ENCODE measurements around the gene RMRP. TPM values are rescaled to one million over a fixed set of nuclear protein-coding genes. Genes with fewer than 3 reads are reported as not detected.

The RMRP gene
- total and polyA plus RNA-seq, 9 donors = 19,485 TPM; not detected in 8

DNA sequence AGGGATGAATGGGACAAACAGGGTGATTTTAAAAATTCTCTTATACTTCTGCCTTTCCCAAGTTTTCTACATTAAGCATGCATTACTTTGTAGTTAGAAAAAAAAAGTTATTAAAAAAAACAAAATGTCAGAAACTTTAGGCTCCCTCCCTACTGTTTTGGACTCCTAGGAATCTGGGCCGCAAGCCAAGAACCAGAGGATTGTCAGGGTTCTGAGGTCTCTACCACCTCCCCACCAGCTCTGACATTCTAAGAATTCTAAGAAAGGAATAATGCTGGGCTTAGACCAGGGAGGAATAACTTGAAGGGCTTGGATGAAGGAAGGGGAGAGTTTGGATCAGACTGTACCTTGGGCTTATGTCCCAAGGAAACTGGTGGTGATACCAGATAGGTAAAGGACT, 8.2 kb upstream of the RMRP start:
- DNase-seq = no peak
- peaks cover 36% of the 10 kb centered on the region for H3K4me1 ChIP-seq (ENCODE audit: control insufficient read depth, insufficient read depth, low read length)
- H3K27ac ChIP-seq (ENCODE audit: low read length) = no peak overlapping the region
- no peaks in the 10 kb centered on the region for H3K27me3 ChIP-seq (ENCODE audit: control insufficient read depth, insufficient read depth, low read length)
- H3K9me3 ChIP-seq (replicated peaks; ENCODE audit: control insufficient read depth, low read depth, low read length) = no peaks in the 10 kb centered on the region
- H3K4me3 ChIP-seq (ENCODE audit: low read length) = no peak overlapping the region
- no CpG with 5 or more reads among the region's 1 CpG for WGBS (ENCODE audit: insufficient coverage)
- H3K36me3 ChIP-seq (ENCODE audit: control insufficient read depth, insufficient read depth, low read length) = peaks cover 21% of the 10 kb centered on the region

DNA sequence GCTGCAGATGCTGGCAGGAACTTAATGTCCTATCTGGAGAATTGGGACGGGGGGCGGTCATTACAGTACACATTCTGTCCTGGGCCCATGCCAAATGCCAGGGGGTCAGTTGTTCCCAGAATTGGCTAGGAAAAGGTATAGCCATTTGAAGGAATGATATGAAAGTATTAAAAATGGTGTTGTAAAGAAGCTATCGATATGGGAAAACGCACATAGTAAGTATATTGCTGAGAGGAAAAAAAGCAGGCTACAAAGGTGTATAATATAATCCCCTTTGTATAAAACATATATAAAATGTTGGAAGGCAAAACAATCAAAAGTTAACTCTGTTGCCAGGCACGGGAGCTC, 7.6 kb upstream of the RMRP start:
- Histone ChIP-seq H3K27ac (ENCODE audit: low read length) (no peak overlapping the region), H3K4me1 (ENCODE audit: control insufficient read depth, insufficient read depth, low read length) (peaks cover 42% of the 10 kb centered on the region), H3K9me3 (replicated peaks; ENCODE audit: control insufficient read depth, low read depth, low read length) (no peaks in the 10 kb centered on the region), H3K27me3 (ENCODE audit: control insufficient read depth, insufficient read depth, low read length) (no peaks in the 10 kb centered on the region), H3K36me3 (ENCODE audit: control insufficient read depth, insufficient read depth, low read length) (peaks cover 27% of the 10 kb centered on the region), H3K4me3 (ENCODE audit: low read length) (peak overlapping the region; percentile 61)
- no peak for DNase-seq
- WGBS (ENCODE audit: insufficient coverage) = 0% methylated on average over 2 of the region's 5 CpGs

DNA sequence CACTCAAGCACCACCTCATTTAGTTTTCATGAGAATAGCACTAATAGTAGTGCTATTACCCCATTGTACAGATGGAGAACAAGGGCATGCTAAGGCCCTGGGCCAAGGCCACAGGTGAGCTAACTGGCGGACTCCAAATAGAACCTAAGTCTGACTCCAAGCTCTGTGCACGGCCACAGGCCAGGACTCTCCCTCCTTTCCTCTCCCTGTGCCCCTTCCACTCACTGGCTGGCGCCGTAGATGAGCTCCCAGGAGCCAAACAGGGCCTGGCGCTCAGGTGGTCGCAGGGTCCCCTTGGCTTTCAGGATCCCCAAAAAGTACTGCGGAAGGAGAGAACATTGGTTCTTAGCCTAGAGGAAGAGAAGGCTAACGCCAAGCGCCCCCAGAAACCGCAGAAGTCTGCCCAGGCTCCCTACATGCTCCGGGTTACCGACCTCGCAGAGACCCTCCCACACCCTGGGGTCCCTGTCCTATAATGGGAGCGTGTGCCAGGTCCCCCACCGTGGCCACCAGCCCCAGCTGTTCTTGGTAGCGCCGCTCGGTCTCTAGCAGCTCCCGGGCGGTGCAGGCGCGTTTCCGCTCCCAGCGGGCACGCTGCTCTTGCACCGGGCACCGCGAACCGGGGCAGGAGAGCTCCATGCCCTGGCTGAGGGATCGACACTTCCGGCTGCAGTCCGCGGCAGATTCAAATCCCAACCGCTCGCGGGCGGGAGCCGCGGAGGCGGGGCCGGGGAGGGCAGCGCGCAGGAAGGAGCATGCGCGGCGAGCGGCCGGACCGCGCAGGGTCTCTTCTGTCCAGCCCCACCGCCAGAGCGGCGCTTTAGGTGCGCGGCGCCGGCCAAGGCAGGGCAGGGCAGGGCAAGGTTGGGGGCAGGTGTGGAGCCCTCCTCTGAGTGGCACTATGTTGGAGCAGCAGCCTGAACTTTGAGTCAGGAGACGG, 7.0 kb upstream of the RMRP start, which contains the start of gene ARHGEF39:
Gene ARHGEF39, minus strand, starts transcription at position 665 of the 940 bp plus-strand sequence. Its CDS starts 26 bp downstream, at position 639.
- 4% methylated on average over 55 of the region's 58 CpGs for WGBS (ENCODE audit: insufficient coverage)
- peak; percentile 89 for DNase-seq

DNA sequence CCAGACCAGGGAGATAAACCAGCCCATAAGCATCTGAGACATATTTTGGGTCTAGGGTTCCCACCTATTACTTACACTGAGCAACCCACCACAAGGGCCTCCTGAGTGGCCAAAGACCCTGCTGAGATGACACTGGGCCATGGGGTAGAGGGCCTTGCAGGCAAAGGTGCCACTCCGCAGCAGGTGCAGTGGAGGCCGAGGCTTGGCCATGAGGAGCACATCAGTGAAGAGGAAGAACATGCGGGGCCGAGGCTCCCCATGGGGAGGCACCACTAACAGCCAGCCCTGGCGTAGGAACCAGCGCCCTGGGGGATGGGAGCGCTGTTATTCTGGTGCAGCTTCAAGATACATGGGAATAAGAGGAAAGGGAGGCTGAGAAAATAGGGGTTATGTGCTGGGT, 4.6 kb upstream of the RMRP start:
- H3K27me3 ChIP-seq (ENCODE audit: control insufficient read depth, insufficient read depth, low read length) = no peaks in the 10 kb centered on the region
- no peak overlapping the region for H3K4me3 ChIP-seq (ENCODE audit: low read length)
- no peaks in the 10 kb centered on the region for H3K9me3 ChIP-seq (replicated peaks; ENCODE audit: control insufficient read depth, low read depth, low read length)
- H3K36me3 ChIP-seq (ENCODE audit: control insufficient read depth, insufficient read depth, low read length) = peaks cover 33% of the 10 kb centered on the region
- DNase-seq = no peak
- no peak overlapping the region for H3K27ac ChIP-seq (ENCODE audit: low read length)
- H3K4me1 ChIP-seq (ENCODE audit: control insufficient read depth, insufficient read depth, low read length) = peaks cover 53% of the 10 kb centered on the region
- WGBS (ENCODE audit: insufficient coverage) = 88% methylated on average over 7 of the region's 7 CpGs

More for the DNA sequence above, 7.0 kb upstream of the RMRP start, which contains the start of gene ARHGEF39:
- H3K27me3 ChIP-seq (ENCODE audit: control insufficient read depth, insufficient read depth, low read length) = no peaks in the 10 kb centered on the region
- H3K27ac ChIP-seq (ENCODE audit: low read length) = peak within 1 kb of the TSS; percentile 25
- peak within 1 kb of the TSS; percentile 61 for H3K4me3 ChIP-seq (ENCODE audit: low read length)
- H3K4me1 ChIP-seq (ENCODE audit: control insufficient read depth, insufficient read depth, low read length) = peaks cover 46% of the 10 kb centered on the region
- H3K36me3 ChIP-seq (ENCODE audit: control insufficient read depth, insufficient read depth, low read length) = peaks cover 33% of the 10 kb centered on the region
- H3K9me3 ChIP-seq (replicated peaks; ENCODE audit: control insufficient read depth, low read depth, low read length) = no peaks in the 10 kb centered on the region

DNA sequence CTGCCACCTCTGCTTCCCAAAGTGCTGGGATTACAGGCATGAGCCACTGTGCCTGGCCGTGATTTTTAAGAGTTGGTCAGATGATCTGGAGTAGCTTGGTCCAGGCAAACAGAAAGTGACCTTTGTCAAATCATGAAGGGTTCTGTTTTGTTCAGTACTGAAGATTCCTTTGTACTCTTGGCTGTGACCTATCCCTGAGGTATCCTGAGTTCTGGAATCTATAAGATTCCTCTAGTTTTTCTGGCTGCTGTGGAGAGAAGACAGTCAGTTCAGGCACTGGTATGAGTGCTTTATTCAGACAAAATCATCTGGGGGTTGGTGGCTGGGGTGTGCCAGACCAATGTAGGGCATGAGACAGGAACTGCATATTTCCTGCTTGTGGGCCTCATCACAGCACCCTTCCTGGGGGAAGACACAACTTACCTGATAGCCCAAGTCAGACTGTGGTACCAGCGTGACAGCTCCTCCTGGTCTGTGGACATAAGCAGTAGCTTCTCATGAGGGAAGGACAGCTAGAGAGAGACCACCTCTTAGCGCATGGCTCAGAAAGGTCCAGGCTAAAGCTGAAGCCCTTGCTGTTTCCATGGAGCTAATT, 4.0 kb upstream of the RMRP start:
- Histone ChIP-seq H3K4me1 (ENCODE audit: control insufficient read depth, insufficient read depth, low read length) (peaks cover 58% of the 10 kb centered on the region), H3K36me3 (ENCODE audit: control insufficient read depth, insufficient read depth, low read length) (peaks cover 33% of the 10 kb centered on the region), H3K9me3 (replicated peaks; ENCODE audit: control insufficient read depth, low read depth, low read length) (no peaks in the 10 kb centered on the region), H3K4me3 (ENCODE audit: low read length) (no peak overlapping the region), H3K27ac (ENCODE audit: low read length) (peak overlapping the region; percentile 62), H3K27me3 (ENCODE audit: control insufficient read depth, insufficient read depth, low read length) (no peaks in the 10 kb centered on the region)
- 75% methylated on average over 2 of the region's 3 CpGs for WGBS (ENCODE audit: insufficient coverage)
- DNase-seq = no peak

DNA sequence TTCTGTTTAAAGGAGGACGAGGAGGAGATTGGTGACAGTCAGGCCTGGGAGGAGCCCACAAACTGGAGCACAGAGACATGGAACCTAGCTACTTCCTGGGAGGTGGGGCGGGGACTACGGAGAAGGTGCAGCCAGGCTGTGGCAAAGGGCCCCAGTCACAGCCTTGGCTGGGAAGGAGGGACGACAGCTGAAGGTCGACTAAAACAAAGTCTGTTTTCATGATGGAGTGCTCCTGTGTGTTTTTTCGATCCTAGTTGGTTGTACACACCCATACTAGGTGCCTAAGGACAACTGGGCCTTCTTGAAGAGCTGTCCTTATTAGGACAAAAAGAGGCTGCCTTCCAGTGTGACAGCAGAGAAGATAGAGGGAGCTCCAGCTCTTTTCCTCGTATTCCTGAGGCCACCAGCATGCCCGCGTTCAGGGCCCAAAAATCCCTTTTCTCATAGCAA, 3.2 kb upstream of the RMRP start:
- no peak for DNase-seq
- H3K4me1 ChIP-seq (ENCODE audit: control insufficient read depth, insufficient read depth, low read length) = peaks cover 57% of the 10 kb centered on the region
- H3K36me3 ChIP-seq (ENCODE audit: control insufficient read depth, insufficient read depth, low read length) = peaks cover 33% of the 10 kb centered on the region
- WGBS (ENCODE audit: insufficient coverage) = 58% methylated on average over 7 of the region's 9 CpGs
- H3K9me3 ChIP-seq (replicated peaks; ENCODE audit: control insufficient read depth, low read depth, low read length) = no peaks in the 10 kb centered on the region
- no peak overlapping the region for H3K4me3 ChIP-seq (ENCODE audit: low read length)
- no peaks in the 10 kb centered on the region for H3K27me3 ChIP-seq (ENCODE audit: control insufficient read depth, insufficient read depth, low read length)
- H3K27ac ChIP-seq (ENCODE audit: low read length) = peak overlapping the region; percentile 64

DNA sequence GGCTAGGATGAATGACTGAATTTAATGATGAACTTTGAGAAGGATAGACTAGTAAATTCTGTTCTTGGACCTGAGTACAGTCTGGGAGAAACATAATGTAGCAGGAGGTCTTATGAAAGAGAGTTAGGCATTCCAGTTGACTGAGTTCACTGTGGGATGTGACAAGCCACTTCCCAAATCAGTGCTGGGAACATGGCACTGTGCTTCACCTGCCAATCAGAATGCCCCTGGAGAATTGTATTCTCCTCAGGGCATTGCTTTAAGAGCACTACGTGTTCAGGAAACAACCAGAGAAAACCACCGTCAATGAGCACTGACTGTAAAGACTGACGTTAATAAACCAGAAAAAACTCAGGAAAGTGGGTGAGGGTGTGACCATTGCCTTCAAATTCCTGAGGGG, 1.5 kb upstream of the RMRP start:
- peak overlapping the region; percentile 100 for H3K27ac ChIP-seq (ENCODE audit: low read length)
- WGBS (ENCODE audit: insufficient coverage) = 65% methylated on average over 3 of the region's 3 CpGs
- H3K36me3 ChIP-seq (ENCODE audit: control insufficient read depth, insufficient read depth, low read length) = peaks cover 33% of the 10 kb centered on the region
- H3K4me1 ChIP-seq (ENCODE audit: control insufficient read depth, insufficient read depth, low read length) = peaks cover 50% of the 10 kb centered on the region
- H3K9me3 ChIP-seq (replicated peaks; ENCODE audit: control insufficient read depth, low read depth, low read length) = no peaks in the 10 kb centered on the region
- DNase-seq = no peak
- H3K27me3 ChIP-seq (ENCODE audit: control insufficient read depth, insufficient read depth, low read length) = no peaks in the 10 kb centered on the region
- H3K4me3 ChIP-seq (ENCODE audit: low read length) = peak overlapping the region; percentile 93

DNA sequence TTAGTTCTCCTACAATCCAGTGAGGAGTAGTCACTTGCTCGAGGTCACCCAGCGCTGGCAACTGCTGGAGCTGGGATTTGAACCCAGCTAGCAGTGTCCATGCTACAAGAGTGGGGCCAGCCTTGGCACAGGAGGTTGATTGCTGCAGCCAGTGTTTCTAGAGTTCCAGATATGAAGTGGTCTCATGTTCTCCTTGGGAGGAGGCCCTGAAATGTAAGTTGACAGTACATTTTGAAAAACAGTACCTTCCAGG, 1.1 kb upstream of the RMRP start:
- 0% methylated on average over 2 of the region's 2 CpGs for WGBS (ENCODE audit: insufficient coverage)
- Histone ChIP-seq H3K4me1 (ENCODE audit: control insufficient read depth, insufficient read depth, low read length) (peaks cover 48% of the 10 kb centered on the region), H3K27ac (ENCODE audit: low read length) (peak overlapping the region; percentile 100), H3K4me3 (ENCODE audit: low read length) (peak overlapping the region; percentile 93), H3K27me3 (ENCODE audit: control insufficient read depth, insufficient read depth, low read length) (no peaks in the 10 kb centered on the region), H3K36me3 (ENCODE audit: control insufficient read depth, insufficient read depth, low read length) (peaks cover 33% of the 10 kb centered on the region), H3K9me3 (replicated peaks; ENCODE audit: control insufficient read depth, low read depth, low read length) (no peaks in the 10 kb centered on the region)
- peak; percentile 67 for DNase-seq

DNA sequence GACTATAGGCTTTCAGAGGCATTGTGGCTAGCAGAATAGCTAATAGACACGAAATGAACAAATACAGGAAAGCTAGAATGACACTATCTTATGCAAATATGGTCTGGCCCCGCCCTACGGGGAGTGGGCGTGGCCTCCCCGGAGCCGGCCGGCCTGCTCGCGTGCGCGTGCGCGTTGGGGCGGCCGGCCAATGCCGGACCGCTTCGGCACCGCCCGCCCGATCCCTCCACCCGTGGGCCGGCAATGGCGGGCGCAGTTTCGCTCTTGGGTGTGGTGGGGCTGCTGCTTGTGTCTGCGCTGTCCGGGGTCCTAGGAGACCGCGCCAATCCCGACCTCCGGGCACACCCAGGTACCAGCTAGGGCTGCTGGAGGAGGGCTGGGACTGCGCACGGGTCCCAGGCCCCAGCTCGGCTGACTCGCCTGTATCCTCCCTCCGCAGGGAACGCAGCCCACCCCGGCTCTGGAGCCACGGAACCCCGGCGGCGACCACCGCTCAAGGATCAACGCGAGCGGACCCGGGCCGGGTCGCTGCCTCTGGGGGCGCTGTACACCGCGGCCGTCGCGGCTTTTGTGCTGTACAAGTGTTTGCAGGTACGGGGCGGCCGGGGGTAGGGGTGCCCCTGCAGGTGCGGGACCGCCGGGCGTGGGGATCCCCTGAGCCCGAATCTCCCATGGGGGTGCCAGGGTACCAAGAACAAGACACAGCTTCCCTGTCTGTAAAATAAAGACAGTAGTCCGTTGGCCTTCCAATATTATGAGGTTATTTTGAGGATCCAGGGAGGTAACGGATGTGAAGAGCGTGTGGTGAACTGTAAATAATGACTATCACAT, 533 bp upstream of the RMRP start, which contains the start of gene CCDC107:
Gene CCDC107, plus strand, starts transcription at position 156 of the 831 bp plus-strand sequence. Its CDS starts 88 bp downstream, at position 244.
- Histone ChIP-seq H3K27ac (ENCODE audit: low read length) (peak within 1 kb of the TSS; percentile 100), H3K4me1 (ENCODE audit: control insufficient read depth, insufficient read depth, low read length) (peaks cover 45% of the 10 kb centered on the region), H3K9me3 (replicated peaks; ENCODE audit: control insufficient read depth, low read depth, low read length) (no peaks in the 10 kb centered on the region), H3K36me3 (ENCODE audit: control insufficient read depth, insufficient read depth, low read length) (peaks cover 33% of the 10 kb centered on the region), H3K4me3 (ENCODE audit: low read length) (peak within 1 kb of the TSS; percentile 93), H3K27me3 (ENCODE audit: control insufficient read depth, insufficient read depth, low read length) (no peaks in the 10 kb centered on the region)
- peak; percentile 94 for DNase-seq
- WGBS (ENCODE audit: insufficient coverage) = under 1% methylated on average over 49 of the region's 67 CpGs

All from muscle of leg (tissue), 11 donors.